IMR-90 (cell line): ENCODE results near the gene SORL1. TPM values are rescaled to one million over a fixed set of nuclear protein-coding genes. Genes with fewer than 3 reads are reported as not detected.

ENCODE experiments used
- ATAC-seq: fragments of 200-7000 bp; cut with Tn5 transposase; 2 replicates; pipeline ENCODE4 v1.9.1; 2020; ENCODE audit warnings: low read depth, mild to moderate bottlenecking, moderate library complexity
- BruUV-seq: library from RNA; stranded (reverse); fragments of 400-500 nt; replicated peaks from 2 replicates; lab custom pipeline; 2021; lab: Mats Ljungman, UMichigan
- CTCF ChIA-PET: fragments of 300-600 bp; formaldehyde crosslinking; extraction: SDS; loops from one replicate; lab custom pipeline; 2021; ENCODE audit warnings: antibody characterized with exemption; lab: Yijun Ruan, JAX
- POLR2A ChIA-PET: fragments of 300-600 bp; sonication (Branson Sonifier 250); formaldehyde crosslinking; loops from one replicate; lab custom pipeline; 2022; ENCODE audit warnings: antibody characterized with exemption; ENCODE audit not compliant: unreplicated experiment; lab: Charles Lee
- DNase-seq: peaks from one replicate; pipeline ENCODE4 v3.0.0; 2013
- H2AFZ ChIP-seq: replicated peaks from 2 replicates; pipeline ENCODE3; 2013; ENCODE audit warnings: low read length, mild to moderate bottlenecking; ENCODE audit not compliant: poor library complexity
- H2AK5ac ChIP-seq: 2 replicates; pipeline ENCODE4 v1.6.1; 2013; ENCODE audit warnings: low read depth, low read length, inconsistent platforms
- H2AK9ac ChIP-seq: replicated peaks from 2 replicates; pipeline ENCODE3; 2013; ENCODE audit warnings: mild to moderate bottlenecking, low read depth, low read length, moderate library complexity; ENCODE audit not compliant: poor library complexity
- H2BK120ac ChIP-seq: 2 replicates; pipeline ENCODE4 v1.6.1; 2013; ENCODE audit warnings: low read depth, low read length, inconsistent platforms
- H2BK15ac ChIP-seq: 3 replicates; pipeline ENCODE4 v1.6.1; 2013; ENCODE audit warnings: low read depth, low read length, inconsistent platforms
- H2BK20ac ChIP-seq: 2 replicates; pipeline ENCODE4 v1.6.1; 2013; ENCODE audit warnings: low read depth, mild to moderate bottlenecking, inconsistent platforms, low read length, moderate library complexity
- H2BK5ac ChIP-seq: 2 replicates; pipeline ENCODE4 v1.6.1; 2013; ENCODE audit warnings: mild to moderate bottlenecking, low read depth, low read length, inconsistent platforms; ENCODE audit not compliant: poor library complexity, severe bottlenecking
- H3K14ac ChIP-seq: replicated peaks from 2 replicates; pipeline ENCODE4 v1.6.1; 2013; ENCODE audit warnings: low read depth, low read length, inconsistent platforms
- H3K18ac ChIP-seq: 2 replicates; pipeline ENCODE4 v1.6.1; 2013; ENCODE audit warnings: low read depth, low read length, control low read depth
- H3K23ac ChIP-seq: 2 replicates; pipeline ENCODE4 v1.6.1; 2013; ENCODE audit warnings: low read depth, low read length, inconsistent platforms
- H3K27ac ChIP-seq: 2 replicates; pipeline ENCODE4 v1.5.1; 2013; ENCODE audit warnings: mild to moderate bottlenecking, control low read depth, low read length; ENCODE audit not compliant: insufficient read depth
- H3K27me3 ChIP-seq: 2 replicates; pipeline ENCODE4 v1.6.1; 2013; ENCODE audit warnings: low read length; ENCODE audit not compliant: control insufficient read depth, insufficient read depth
- H3K36me3 ChIP-seq: 2 replicates; pipeline ENCODE4 v1.6.1; 2013; ENCODE audit warnings: low read length, mixed read lengths; ENCODE audit not compliant: control insufficient read depth, insufficient read depth
- H3K4ac ChIP-seq: 2 replicates; pipeline ENCODE4 v1.6.1; 2013; ENCODE audit warnings: low read depth, low read length, inconsistent platforms
- H3K4me1 ChIP-seq: 2 replicates; pipeline ENCODE4 v1.6.1; 2013; ENCODE audit warnings: low read length, mixed read lengths; ENCODE audit not compliant: control insufficient read depth, insufficient read depth
- H3K4me2 ChIP-seq: 2 replicates; pipeline ENCODE4 v1.6.1; 2013; ENCODE audit warnings: low read depth, mild to moderate bottlenecking, control low read depth, low read length, moderate library complexity
- H3K4me3 ChIP-seq: 2 replicates; pipeline ENCODE4 v1.5.1; 2013; ENCODE audit warnings: low read depth, mild to moderate bottlenecking, control low read depth, low read length, moderate library complexity; ENCODE audit not compliant: insufficient read depth
- H3K56ac ChIP-seq: 2 replicates; pipeline ENCODE4 v1.6.1; 2013; ENCODE audit warnings: low read length, inconsistent platforms; ENCODE audit not compliant: insufficient read depth; ENCODE audit errors: extremely low read depth
- H3K79me1 ChIP-seq, 2 experiments: 2 replicates each; pipeline ENCODE4 v1.6.1; 2013; ENCODE audit warnings: low read length in 2 of 2, inconsistent platforms in 1 of 2, low read depth in 1 of 2
- H3K9ac ChIP-seq: 2 replicates; pipeline ENCODE4 v1.6.1; 2013; ENCODE audit warnings: low read depth, low read length, control low read depth
- H3K9me1 ChIP-seq: 2 replicates; pipeline ENCODE4 v1.6.1; 2013; ENCODE audit warnings: low read length, inconsistent platforms; ENCODE audit not compliant: insufficient read depth
- H3K9me3 ChIP-seq: 2 replicates; pipeline ENCODE4 v1.6.1; 2013; ENCODE audit warnings: low read length; ENCODE audit not compliant: control insufficient read depth, insufficient read depth
- H4K20me1 ChIP-seq: 2 replicates; pipeline ENCODE4 v1.6.1; 2013; ENCODE audit warnings: low read length, inconsistent platforms; ENCODE audit not compliant: insufficient read depth
- H4K5ac ChIP-seq: 2 replicates; pipeline ENCODE4 v1.6.1; 2013; ENCODE audit warnings: mild to moderate bottlenecking, low read depth, low read length, control low read depth
- H4K8ac ChIP-seq, 2 experiments: 2 replicates each; pipeline ENCODE4 v1.6.1; 2013; ENCODE audit warnings: low read depth in 2 of 2, low read length in 2 of 2, control low read depth in 1 of 2, inconsistent platforms in 1 of 2
- H4K91ac ChIP-seq: 2 replicates; pipeline ENCODE4 v1.6.1; 2013; ENCODE audit warnings: low read depth, low read length, inconsistent platforms; ENCODE audit not compliant: insufficient read depth
- CHD1 ChIP-seq: IDR thresholded peaks from 2 replicates; pipeline ENCODE4 v1.6.1; 2012; ENCODE audit warnings: low read depth, low read length, improper control_type of control experiment
- MAZ ChIP-seq: IDR thresholded peaks from 2 replicates; pipeline ENCODE4 v1.6.1; 2012; ENCODE audit warnings: low read depth, mild to moderate bottlenecking, low read length, improper control_type of control experiment, moderate library complexity, borderline replicate concordance
- POLR2A ChIP-seq: IDR thresholded peaks from 2 replicates; pipeline ENCODE4 v1.6.1; 2012; ENCODE audit warnings: mild to moderate bottlenecking, low read depth, low read length
- RAD21 ChIP-seq: IDR thresholded peaks from 2 replicates; pipeline ENCODE4 v1.6.1; 2012; ENCODE audit warnings: low read length, improper control_type of control experiment
- USF2 ChIP-seq: fragments of 150-350 bp; IDR thresholded peaks from 2 replicates; pipeline ENCODE4 v1.6.1; 2017; ENCODE audit warnings: mild to moderate bottlenecking, antibody characterized with exemption, low read length, low read depth
- WGBS, 2 experiments: methylation state at CpG; one replicate each; pipeline versions ENCODE4 v1.1.5 to v1.1.7; 2013; ENCODE audit warnings: missing lambda C conversion rate in 2 of 2; ENCODE audit not compliant: insufficient read length in 1 of 2; ENCODE audit errors: extremely low coverage in 2 of 2; 5-methylcytosine and 5-hydroxymethylcytosine counted together
- dilution Hi-C: fragments of 300-500 bp; cut with HindIII; formaldehyde crosslinking; loops from one replicate; pipeline ENCODE4 v1.14.3; 2018; ENCODE audit warnings: low sequenced_read_pairs; ENCODE audit not compliant: unreplicated experiment
- in situ Hi-C: fragments of 300-500 bp; cut with MboI; formaldehyde crosslinking; loops from 3 replicates; pipeline ENCODE4 v1.14.3; 2019; ENCODE audit warnings: low sequenced_read_pairs, inconsistent platforms, mixed read lengths
- intact Hi-C: fragments of 100-400 bp; cut with micrococcal nuclease; formaldehyde crosslinking; loops from 2 replicates; pipeline ENCODE4 v1.10.0; 2022
- polyA plus RNA-seq, 3 experiments: library from polyadenylated mRNA; depleted of rRNA; stranded (reverse); fragments of >200 nt; gene quantifications; 2 replicates each; pipeline ENCODE4 v1.2.3, GENCODE V29; 2012; ENCODE audit warnings: low replicate concordance in 1 of 3
- total RNA-seq: library from RNA; depleted of rRNA; stranded (reverse); fragments of >200 nt; gene quantifications from 2 replicates; pipeline ENCODE4 v1.2.3, GENCODE V29; 2012

SORL1 gene
- total and polyA plus RNA-seq, 2 of the 4 experiments (the other 2 are of a cell fraction), result 1.0 to 2.0 TPM

GRCh38 chr11:121563900-121564822 lies 112.0 kb downstream of the SORL1 start:
- CTCF ChIA-PET, result interaction anchor here (0.6 to 0.7 kb wide), 2 partner anchors 117 to 272 kb away, joined by 3 to 4 read pairs; no protein-coding TSS in a partner anchor
- in situ Hi-C loops (no loop called here), dilution Hi-C loops (no loop called here), intact Hi-C loops (no loop called here)
- no peak overlapping the region for H3K23ac ChIP-seq
- H2BK15ac ChIP-seq, result no peak overlapping the region
- no peak overlapping the region for H3K4me3 ChIP-seq
- no peaks in the 10 kb centered on the region for H3K9me3 ChIP-seq
- H3K18ac ChIP-seq, result no peak overlapping the region
- no peak overlapping the region for H4K91ac ChIP-seq
- H3K14ac ChIP-seq, result no peak overlapping the region
- ATAC-seq (peak; percentile 91), DNase-seq (peak; percentile 33)
- H3K56ac ChIP-seq, result no peak overlapping the region
- H3K4me1 ChIP-seq, result peaks cover 2% of the 10 kb centered on the region; the same call in 1 of the 2 replicates
- no peak overlapping the region for H4K5ac ChIP-seq
- no peaks in the 10 kb centered on the region for H3K36me3 ChIP-seq
- no peaks in the 10 kb centered on the region for H3K9me1 ChIP-seq
- BruUV-seq, result no TSS peak
- no peak overlapping the region for H2BK120ac ChIP-seq
- no peak overlapping the region for H3K9ac ChIP-seq
- H2AK5ac ChIP-seq, result no peak overlapping the region
- TF ChIP-seq USF2 (no peak), MAZ (no peak), POLR2A (no peak), RAD21 (no peak), CHD1 (no peak)
- H3K4ac ChIP-seq, result no peak overlapping the region
- no peaks in the 10 kb centered on the region for H4K20me1 ChIP-seq
- H2AK9ac ChIP-seq, result no peak overlapping the region
- POLR2A ChIA-PET, result no interaction called here
- WGBS, 2 experiments, result no CpG with 5 or more reads among the region's 8 CpGs
- H3K27ac ChIP-seq, result no peak overlapping the region
- H2BK5ac ChIP-seq, result no peak overlapping the region
- H3K27me3 ChIP-seq, result no peaks in the 10 kb centered on the region; the same call in 1 of the 2 replicates
- no peak overlapping the region for H4K8ac ChIP-seq
- H2AFZ ChIP-seq, result no peak overlapping the region
- H3K79me1 ChIP-seq, result no peaks in the 10 kb centered on the region
- H2BK20ac ChIP-seq, result no peak overlapping the region
- no peak overlapping the region; the same call in 1 of the 2 replicates for H3K4me2 ChIP-seq
